Left kidney (tissue), 8 donors: ENCODE results near the gene ADGRF1. TPM values are rescaled to one million over a fixed set of nuclear protein-coding genes. Genes with fewer than 3 reads are reported as not detected.
A peak's percentile ranks its signal among the peaks of the same experiment; 100 is the strongest.
"Not testable (repeated sequence)": the region's sequence is repeated elsewhere in the genome, so short reads cannot be mapped to it uniquely, and the experiment has no call there.

Experiments used
- DNase-seq: peaks from one replicate; pipeline ENCODE4 v3.0.0-alpha.2; 2013
- long read RNA-seq, 8 donors: transcript quantifications; one replicate each; lab custom pipeline, GENCODE V29; 2026
- polyA plus RNA-seq: library from polyadenylated mRNA; unstranded; fragments of 120-200 nt; gene quantifications from one replicate; pipeline ENCODE4 v1.2.1, GENCODE V29; 2013; ENCODE audit not compliant: insufficient read length

ADGRF1 gene
- polyA plus RNA-seq = 52.7 TPM
- long read RNA-seq, donor 1, full-length matches to known transcripts = 4 of 10 reads
- long read RNA-seq, donor 1, partial matches to known transcripts = 6 of 10 reads
- long read RNA-seq, donor 1, other reads (novel, unspliced or antisense) = 0 of 10 reads
- long read RNA-seq, donor 2, full-length matches to known transcripts = 5 of 24 reads
- long read RNA-seq, donor 2, partial matches to known transcripts = 19 of 24 reads
- long read RNA-seq, donor 2, other reads (novel, unspliced or antisense) = 0 of 24 reads
- long read RNA-seq, donor 3, full-length matches to known transcripts = 5 of 12 reads
- long read RNA-seq, donor 3, partial matches to known transcripts = 7 of 12 reads
- long read RNA-seq, donor 3, other reads (novel, unspliced or antisense) = 0 of 12 reads
- long read RNA-seq, donor 4 = 0 reads
- long read RNA-seq, donor 5, full-length matches to known transcripts = 4 of 12 reads
- long read RNA-seq, donor 5, partial matches to known transcripts = 8 of 12 reads
- long read RNA-seq, donor 5, other reads (novel, unspliced or antisense) = 0 of 12 reads
- long read RNA-seq, donor 6 = 0 reads
- long read RNA-seq, donor 7, full-length matches to known transcripts = 3 of 26 reads
- long read RNA-seq, donor 7, partial matches to known transcripts = 23 of 26 reads
- long read RNA-seq, donor 7, other reads (novel, unspliced or antisense) = 0 of 26 reads
- long read RNA-seq, donor 8, partial matches to known transcripts = 0 of 1 reads
- long read RNA-seq, donor 8, other reads (novel, unspliced or antisense) = 0 of 1 reads

GRCh38 chr6:47042275-47042791 is at the start of gene ADGRF1:
ADGRF1 (minus strand) TSS chr6:47042332; CDS start chr6:47029061, 13,271 bp downstream.
- peak; percentile 65 for DNase-seq

GRCh38 chr6:47090881-47091280 is 48.7 kb upstream of the ADGRF1 start:
- no peak for DNase-seq

DNA sequence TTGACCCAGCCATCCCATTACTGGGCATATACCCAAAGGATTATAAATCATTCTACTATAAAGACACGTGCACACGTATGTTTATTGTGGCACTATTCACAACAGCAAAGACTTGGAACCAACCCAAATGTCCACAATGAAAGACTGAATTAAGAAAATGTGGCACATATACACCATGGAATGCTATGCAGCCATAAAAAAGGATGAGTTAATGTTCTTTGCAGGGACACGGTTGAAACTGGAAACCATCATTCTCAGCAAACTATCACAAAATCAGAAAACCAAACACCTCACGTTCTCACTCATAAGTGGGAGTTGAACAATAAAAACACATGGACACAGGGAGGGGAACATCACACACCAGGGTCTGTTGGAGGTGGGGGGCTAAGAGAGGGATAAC is 47.3 kb upstream of the ADGRF1 start:
- not testable (repeated sequence) for DNase-seq

GRCh38 chr6:47086051-47086770 is 44.1 kb upstream of the ADGRF1 start:
- DNase-seq = no peak

DNA sequence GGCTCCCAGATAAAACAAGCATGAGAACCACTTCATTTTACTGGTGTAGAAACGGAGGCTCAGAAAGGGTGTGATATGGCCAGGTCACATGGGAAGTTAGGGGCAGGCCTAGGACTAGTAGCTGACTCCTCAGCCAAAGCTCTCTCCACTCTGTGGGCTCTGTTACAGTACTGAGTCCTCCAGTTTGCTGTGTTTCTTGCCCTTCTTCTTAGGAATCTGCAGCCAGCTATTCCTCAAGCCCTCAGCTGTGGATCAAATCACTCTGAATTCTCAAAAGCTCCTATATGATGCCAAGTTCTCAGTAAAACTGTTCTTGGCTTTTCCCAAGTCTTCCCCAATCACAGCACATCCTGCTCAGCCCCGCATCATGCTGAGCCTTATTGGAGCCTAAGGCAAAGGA is 42.5 kb upstream of the ADGRF1 start:
- no peak for DNase-seq

DNA sequence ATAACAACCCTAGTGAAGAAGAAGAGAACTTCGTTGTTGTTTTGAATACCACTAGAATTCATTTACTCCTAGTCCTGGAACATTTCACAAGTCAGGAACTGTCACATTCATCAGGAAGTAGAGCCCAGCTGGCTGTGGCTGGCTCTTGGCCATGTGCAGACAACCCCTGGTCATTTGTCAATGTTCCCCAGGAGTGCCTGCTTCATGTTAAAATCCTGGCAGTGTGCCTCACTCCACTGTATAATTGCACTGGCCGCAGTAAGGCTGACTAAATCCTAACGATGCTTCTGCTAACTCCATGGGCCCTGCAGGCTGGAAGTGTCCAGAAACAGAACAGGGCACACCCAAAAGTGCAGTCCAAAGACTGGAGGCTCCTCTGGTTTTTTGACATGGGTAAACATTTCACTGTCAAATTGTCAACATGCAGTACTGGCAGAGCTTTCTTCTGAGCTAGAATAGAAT is 41.5 kb upstream of the ADGRF1 start:
- DNase-seq = peak; percentile 89

- DNase-seq = no peak
These were observed 38.0 kb upstream of the ADGRF1 start for GRCh38 chr6:47080083-47080596.

- no peak for DNase-seq
These were observed 37.5 kb upstream of the ADGRF1 start for GRCh38 chr6:47079638-47080037.

- no peak for DNase-seq
These were observed 36.9 kb upstream of the ADGRF1 start for GRCh38 chr6:47078991-47079390.

- DNase-seq = peak; percentile 57
These were observed 34.6 kb upstream of the ADGRF1 start for GRCh38 chr6:47076422-47077344.

DNA sequence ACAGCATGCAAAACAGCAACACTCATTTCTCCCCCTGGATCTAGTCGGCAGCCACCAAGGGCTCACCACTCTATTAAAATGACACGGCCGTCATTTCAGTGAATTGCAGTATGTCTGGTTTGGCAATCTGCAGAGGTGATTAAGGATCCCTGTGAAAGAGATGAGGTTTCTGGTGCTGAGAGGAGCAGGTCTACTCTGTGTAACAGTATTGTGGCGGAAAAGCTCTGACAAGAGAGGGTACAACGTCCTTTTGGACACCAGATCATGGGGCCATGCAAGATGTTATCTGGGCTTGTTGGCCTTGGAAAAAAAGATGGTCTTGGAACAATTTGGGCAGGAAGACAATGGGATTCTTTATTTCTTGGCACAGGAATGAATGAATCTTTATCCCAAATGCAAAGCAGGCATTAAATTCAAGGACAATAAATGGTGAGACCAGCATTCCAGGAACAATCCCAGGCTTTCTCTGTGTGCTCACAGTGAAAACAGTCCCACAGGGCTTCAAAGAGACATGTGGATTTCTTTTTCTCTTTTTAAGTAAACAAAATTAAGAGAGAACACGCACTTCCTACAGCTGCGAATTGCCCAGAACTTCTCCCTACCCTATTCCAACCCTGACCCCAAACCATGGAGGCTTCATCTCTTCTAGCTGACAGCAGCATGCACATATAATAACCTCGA is 33.7 kb upstream of the ADGRF1 start:
- no peak for DNase-seq

DNA sequence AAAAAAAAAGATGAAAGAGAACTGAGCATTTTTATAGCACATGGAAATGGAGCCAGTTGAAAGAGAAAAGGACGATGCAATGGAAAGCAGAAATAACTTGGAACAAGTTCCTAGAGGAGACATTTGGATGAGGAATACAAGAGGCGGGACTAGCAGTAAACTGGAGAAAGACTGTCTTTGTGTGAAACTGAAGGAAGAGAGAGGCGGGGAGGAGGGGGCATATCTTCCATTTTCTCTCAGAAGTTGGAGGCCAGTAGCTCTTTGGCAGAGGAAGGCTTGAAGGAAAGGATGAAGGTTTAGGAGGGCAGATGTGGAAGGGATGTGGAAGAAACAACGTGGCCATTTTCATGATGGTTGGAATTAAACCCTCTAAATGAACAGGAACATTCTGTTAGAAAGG is 33.0 kb upstream of the ADGRF1 start:
- DNase-seq = no peak

GRCh38 chr6:47073125-47074110 is 31.3 kb upstream of the ADGRF1 start:
- no peak for DNase-seq

- no peak for DNase-seq
These were observed 30.5 kb upstream of the ADGRF1 start for GRCh38 chr6:47072667-47073066.

- DNase-seq = no peak
These were observed 29.5 kb upstream of the ADGRF1 start for GRCh38 chr6:47071681-47072080.

- DNase-seq = no peak
These were observed 28.3 kb upstream of the ADGRF1 start for GRCh38 chr6:47070461-47070860.

DNA sequence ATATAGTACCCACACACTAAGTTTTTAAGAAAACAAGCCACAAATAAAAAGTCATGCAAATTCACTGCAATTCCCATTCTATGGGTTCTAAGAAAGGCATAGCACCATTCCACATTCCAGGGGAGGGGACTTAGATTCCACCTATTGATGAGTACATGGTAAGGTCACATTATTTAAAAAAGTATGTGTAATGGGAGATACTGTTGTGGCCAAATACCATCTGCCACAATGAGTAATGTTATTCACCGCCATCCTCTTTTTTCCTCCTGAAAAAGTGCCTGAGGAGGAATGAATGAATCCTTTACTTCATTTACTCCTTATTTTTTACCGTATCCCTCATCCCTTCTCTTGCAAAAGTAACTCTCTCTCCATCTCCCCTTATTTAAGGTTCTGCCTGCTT is 27.0 kb upstream of the ADGRF1 start:
- no peak for DNase-seq

- no peak for DNase-seq
These were observed 24.3 kb upstream of the ADGRF1 start for GRCh38 chr6:47066418-47066817.

- DNase-seq = no peak
These were observed 22.1 kb upstream of the ADGRF1 start for GRCh38 chr6:47064274-47064673.
